Astrocyte of the spinal cord (primary cell): Measurements from ENCODE around the gene RC3H1.
A peak's percentile ranks its signal among the peaks of the same experiment; 100 is the strongest.

Source experiments
- DNase-seq: peaks from one replicate; pipeline ENCODE4 v3.0.0; 2011; ENCODE audit warnings: low read depth, low spot score
- H3K4me3 ChIP-seq: 2 replicates; pipeline ENCODE4 v1.5.1; 2011; ENCODE audit warnings: low read depth, mild to moderate bottlenecking, low read length, moderate library complexity
- in situ Hi-C: cut with HindIII; loops from 2 replicates; pipeline ENCODE4 v1.10.0; 2017; ENCODE audit warnings: low sequenced_read_pairs
- TF ChIP-seq, protein P1 (sequence below): IDR thresholded peaks from 2 replicates; pipeline ENCODE4 v1.5.1; 2012; ENCODE audit warnings: low read depth, mild to moderate bottlenecking, low read length, inconsistent platforms

The RC3H1 gene

GRCh38 chr1:173914366-173914871 lies 107.7 kb downstream of the RC3H1 start:
- in situ Hi-C loops, result no loop called here
- TF ChIP-seq, protein P1, sequence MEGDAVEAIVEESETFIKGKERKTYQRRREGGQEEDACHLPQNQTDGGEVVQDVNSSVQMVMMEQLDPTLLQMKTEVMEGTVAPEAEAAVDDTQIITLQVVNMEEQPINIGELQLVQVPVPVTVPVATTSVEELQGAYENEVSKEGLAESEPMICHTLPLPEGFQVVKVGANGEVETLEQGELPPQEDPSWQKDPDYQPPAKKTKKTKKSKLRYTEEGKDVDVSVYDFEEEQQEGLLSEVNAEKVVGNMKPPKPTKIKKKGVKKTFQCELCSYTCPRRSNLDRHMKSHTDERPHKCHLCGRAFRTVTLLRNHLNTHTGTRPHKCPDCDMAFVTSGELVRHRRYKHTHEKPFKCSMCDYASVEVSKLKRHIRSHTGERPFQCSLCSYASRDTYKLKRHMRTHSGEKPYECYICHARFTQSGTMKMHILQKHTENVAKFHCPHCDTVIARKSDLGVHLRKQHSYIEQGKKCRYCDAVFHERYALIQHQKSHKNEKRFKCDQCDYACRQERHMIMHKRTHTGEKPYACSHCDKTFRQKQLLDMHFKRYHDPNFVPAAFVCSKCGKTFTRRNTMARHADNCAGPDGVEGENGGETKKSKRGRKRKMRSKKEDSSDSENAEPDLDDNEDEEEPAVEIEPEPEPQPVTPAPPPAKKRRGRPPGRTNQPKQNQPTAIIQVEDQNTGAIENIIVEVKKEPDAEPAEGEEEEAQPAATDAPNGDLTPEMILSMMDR, result peak; percentile 65
- DNase-seq, result no peak

DNA sequence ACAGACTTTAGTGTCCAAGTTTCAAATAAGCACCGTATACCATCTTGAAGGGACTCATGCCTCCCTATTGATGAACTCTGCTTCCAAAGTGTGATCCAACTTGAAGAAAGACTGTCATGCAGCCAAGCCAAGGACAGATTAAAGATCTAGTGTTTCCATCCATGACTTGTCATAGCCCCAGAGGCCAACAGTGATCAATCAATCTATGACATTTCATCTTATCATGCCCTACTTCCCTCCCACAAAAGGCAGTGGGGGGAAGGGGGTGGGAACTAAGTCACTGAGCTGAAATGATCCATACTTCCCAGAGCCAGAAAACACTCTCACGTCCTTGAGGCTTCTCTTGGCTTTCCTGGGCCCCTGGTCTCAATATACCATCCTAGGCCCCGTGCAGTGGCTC lies 109.0 kb downstream of the RC3H1 start:
- TF ChIP-seq, protein P1, result no peak
- DNase-seq, result no peak
- no peak overlapping the region for H3K4me3 ChIP-seq
- in situ Hi-C loops, result no loop called here

More at GRCh38 chr1:173914366-173914871, 107.7 kb downstream of the RC3H1 start:
- no peak overlapping the region for H3K4me3 ChIP-seq

DNA sequence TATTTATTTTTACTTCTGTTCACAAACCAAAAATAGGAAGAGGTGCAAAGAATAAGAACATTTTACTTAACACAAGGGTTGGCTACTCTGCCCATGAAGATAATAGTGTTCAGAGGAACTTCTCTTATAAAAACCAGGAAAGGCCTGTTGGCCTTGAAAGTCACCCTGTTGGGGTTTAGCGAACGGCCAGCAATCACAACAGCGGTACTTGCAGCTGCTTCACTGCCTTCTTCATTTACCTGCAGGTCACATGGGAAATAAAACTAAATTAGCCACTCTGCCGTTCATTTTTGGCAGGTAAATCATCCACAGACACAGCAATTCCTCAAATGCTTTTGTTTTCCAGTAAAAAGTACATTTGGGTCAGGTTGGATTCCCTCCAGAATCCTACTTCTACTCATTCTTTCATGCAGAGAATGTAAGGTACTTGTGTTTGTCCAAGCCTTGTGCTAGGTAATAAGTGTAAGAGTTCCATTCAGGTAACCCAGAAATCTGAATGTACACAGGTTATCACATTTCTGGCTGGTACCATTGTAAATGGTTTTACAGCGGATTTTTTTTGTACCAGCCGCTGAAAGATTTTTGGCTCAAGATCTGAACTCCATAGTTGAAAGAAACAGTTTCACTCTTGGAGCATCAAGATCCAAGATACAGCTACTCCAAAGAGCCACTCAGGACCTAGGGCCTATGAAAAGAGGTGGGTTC lies 118.2 kb downstream of the RC3H1 start:
- DNase-seq, result no peak
- TF ChIP-seq, protein P1, result no peak
- in situ Hi-C loops, result no loop called here
- no peak overlapping the region for H3K4me3 ChIP-seq

- DNase-seq, result no peak
- TF ChIP-seq, protein P1, result no peak
- H3K4me3 ChIP-seq, result no peak overlapping the region
- in situ Hi-C loops, result no loop called here
Measured at GRCh38 chr1:173900992-173901391, 121.2 kb downstream of the RC3H1 start.

DNA sequence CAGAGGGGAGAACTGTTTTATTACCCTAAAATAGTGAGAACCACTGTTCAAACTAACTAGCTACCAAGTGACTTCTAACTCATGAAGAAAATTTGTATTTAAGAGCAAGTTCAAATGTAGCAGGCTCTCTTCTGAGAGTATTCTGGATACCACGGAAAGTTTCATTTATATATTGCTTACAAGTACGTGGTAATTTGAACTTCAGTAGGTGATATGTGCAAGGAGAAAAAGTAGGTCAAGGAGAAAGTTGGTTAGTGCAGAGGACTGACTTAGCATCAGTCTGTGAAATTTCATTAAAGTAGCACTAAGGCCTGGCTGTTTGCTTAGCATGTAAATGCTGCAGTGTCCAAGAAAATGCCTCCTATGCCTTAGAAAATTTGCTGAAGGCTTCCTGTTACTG lies 121.7 kb downstream of the RC3H1 start:
- DNase-seq, result no peak
- no peak overlapping the region for H3K4me3 ChIP-seq
- TF ChIP-seq, protein P1, result no peak
- in situ Hi-C loops, result no loop called here

DNA sequence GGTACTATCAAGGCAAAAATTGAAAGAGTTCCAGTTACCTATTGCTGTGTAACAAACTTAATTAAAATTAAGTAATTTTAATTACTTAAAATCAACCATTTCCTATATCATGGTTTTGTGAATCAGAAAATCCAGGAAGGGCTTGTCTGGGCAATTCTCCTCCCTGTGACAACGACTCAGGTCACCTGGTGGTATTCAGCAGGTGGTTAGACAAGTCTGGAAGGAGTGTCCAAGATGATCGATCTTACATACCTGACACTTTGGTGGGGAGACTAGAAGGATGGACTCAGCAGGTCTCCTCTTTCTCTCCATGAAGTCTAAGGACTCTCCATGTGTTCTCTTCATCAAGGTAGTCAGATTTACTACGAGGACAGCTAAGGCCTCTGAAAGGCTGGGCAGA lies 128.0 kb downstream of the RC3H1 start:
- in situ Hi-C loops, result no loop called here
- TF ChIP-seq, protein P1, result no peak
- H3K4me3 ChIP-seq, result no peak overlapping the region
- no peak for DNase-seq

DNA sequence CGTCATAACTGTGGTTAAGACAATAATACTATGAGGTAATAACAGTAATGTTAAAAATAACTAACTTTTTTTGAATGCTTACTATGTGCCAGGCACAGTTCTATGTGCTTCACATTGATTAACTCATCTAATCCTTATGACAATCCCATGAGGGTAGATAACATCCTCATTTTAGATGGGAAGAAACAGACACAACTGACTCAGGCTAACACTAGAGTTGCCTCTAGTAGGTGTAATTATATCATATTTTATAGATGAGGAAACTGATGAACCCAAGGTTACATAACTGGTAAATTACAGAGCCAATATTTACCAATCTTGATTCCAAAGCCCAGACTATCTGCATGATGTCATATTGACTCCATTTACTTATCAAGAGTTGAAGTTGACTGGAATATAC lies 128.5 kb downstream of the RC3H1 start:
- no peak for DNase-seq
- H3K4me3 ChIP-seq, result no peak overlapping the region
- in situ Hi-C loops, result no loop called here
- TF ChIP-seq, protein P1, result no peak
